Activated naive CD8-positive, alpha-beta T cell treated with anti-CD3 and anti-CD28 coated beads, Interleukin-2, amount 50 U/mL, for 16 hours (primary cell): ENCODE data around the gene TBX1.

ENCODE experiments used
- DNase-seq: peaks from one replicate; pipeline ENCODE4 v3.0.0-alpha.2; 2020; ENCODE audit warnings: low read depth, low spot score

TBX1 gene

GRCh38 chr22:19799322-19800190 is 39.0 kb downstream of the TBX1 start:
- no peak for DNase-seq

DNA sequence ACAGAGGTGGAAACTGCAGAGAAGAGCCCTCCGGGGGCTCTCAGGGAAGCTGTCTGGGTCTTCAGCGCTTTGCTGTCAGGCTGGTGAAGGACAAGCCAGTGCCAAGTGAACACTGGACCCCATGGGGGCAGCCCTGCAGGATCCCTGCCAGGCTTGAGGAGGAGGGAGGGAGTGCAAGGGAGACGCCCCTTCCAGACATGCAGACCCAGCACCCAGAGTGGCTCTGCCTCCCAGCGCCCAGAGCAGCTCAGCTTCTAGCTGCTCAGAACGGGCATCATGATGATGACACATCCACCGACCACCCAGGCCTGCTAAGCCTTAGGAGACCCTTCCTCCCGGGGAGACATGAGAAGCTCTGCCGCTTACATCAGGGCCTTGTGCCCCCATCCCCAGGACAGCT is 39.7 kb downstream of the TBX1 start:
- no peak for DNase-seq

GRCh38 chr22:19800761-19801244 is 40.2 kb downstream of the TBX1 start:
- DNase-seq: no peak

GRCh38 chr22:19801340-19802000 is 40.9 kb downstream of the TBX1 start:
- no peak for DNase-seq

DNA sequence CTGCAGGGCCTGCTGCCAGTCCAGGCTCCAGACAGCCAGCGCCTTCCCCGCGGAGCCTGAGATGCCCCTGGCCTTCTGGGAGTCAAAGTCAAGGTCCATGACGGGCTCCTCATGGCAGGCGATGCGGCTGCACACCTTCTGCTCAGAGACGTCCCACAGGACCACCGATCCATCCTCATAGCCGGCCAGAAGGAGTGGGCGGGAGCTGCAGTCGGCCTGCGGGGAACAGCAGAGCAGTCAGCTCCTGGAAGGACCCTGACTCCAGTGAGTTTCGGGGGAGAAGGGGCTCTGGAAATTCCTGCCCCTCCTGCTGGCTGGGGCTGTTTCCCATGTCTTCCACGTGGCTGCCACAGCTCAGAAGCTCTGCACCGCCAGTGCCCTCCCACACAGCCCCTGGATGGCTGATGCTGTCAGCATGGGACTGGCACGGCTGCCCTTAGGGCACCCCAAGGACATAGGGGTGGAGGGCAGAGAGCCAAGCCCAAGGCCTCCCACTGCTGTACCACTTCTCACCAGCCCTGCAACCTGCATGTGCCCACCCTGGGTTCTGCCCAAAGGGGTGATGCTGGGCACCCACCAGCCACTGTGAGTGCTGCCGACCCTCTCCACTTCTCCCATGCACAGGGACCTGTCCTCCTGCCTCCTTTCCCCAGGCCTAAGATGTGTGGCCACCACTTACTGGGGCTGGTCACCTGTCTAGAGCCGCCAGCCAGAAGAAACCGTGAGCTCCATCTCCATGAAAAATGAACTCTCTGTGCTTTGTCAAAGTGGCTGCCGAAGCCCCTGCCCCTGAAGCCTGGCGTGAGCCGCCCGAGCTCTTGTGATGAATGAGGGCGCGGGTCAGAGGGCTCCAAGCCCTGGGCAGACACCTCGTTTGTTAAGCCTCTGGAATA is 41.7 kb downstream of the TBX1 start:
- no peak for DNase-seq

DNA sequence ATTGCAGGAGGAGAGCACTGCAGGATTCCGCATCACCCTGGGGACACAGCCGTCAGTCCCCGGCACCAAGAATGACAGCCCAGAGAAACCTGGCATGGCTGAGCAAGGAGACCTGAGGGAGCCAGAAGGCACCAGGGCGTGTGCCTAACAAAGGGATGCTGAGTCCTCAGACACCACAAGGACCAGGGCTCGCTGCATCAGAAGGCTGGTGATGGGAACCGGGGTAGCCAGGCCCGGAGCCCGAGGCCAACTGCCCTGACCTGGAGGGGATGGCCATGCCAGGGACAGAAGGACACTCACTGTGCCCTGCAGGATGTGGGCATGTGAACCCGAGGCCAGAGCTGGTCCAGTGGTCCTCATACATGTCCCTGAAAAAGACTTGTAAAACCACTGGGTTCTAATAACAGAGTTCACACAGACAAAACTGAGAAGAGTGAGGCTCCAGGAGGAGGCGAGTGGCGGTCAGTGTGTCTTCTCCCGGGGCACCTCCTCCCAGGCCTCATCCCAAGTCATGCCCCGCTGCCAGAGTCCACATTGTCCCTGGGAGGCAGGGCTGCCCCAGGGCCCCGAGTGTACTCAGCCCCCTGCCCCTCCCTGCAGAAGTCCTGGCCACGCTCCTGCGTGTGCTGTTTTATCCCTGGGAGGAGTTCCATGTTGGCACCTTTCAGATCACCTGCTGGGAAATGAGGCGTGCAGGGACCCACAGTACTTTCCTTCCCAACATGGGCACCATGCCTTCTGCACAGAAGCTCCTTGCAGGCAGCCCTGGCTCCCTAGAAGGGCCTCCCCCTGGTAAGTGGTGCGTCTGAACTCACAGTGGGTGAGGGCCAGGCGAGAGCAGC is 42.5 kb downstream of the TBX1 start:
- DNase-seq: no peak

DNA sequence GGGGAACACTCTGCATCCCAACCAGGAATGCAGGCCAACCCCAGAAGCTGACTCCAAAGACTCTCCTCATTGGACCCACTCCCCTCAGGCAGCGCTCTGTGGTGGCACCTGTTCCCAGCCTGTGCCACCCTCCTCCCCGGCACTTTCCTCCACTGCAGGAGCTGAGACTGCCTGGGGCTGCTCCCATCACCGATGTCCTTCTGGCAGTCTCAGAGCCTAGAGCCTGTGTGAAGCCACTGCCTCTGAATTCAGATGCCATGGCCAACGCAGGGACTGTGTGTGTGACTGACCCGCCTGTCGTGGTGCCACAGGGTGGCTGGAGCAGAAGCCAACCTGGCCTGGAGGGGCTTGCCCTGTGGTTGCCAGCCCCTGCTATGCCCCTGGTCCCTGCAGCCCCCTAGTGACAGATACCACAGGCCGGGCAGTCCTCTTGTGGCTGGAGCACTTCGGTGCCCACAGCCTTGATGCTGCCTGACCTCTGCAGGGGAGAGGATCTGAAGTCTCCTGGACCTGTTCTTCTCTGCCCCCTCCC is 43.2 kb downstream of the TBX1 start:
- no peak for DNase-seq

- DNase-seq: no peak
Measured at GRCh38 chr22:19805821-19806212, 45.2 kb downstream of the TBX1 start.

- no peak for DNase-seq
Measured at GRCh38 chr22:19806213-19807160, 45.9 kb downstream of the TBX1 start.

DNA sequence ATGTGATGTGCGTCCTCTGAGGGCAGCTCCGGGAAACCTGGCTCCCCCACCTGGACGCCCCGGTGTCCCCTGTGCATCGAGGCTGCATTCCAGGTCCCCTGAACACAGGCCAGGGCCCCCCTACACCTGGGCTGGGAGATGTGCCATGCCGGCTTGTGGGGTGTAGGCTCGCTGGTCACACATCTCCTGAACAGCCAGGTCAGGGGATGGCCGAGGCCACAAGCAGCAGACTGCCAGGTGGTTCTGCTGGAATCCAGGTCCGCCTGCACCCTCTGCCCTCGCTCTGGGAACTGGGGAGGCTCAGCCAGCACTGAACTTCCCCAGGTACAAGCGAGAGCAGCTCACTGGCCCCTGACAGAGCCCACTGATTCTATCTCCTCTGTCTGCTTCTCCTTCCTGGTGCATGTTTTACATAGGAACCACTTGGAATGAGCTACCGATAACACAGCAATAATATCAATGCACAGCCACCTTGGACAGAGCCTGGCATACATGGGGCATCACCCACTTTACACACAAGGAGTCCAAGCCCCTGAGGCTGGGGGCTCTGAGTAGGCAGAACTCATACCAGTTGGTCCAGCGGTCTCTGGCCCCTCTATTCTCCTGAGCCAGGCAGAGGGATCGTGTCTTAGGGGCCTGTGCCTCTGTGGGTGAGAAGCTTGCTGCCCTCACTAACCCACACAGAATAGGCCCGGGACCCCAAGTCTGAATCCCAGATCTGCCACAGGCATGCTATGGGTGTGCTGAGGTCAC is 46.8 kb downstream of the TBX1 start:
- no peak for DNase-seq

- no peak for DNase-seq
Measured at GRCh38 chr22:19807914-19808872, 47.6 kb downstream of the TBX1 start.

DNA sequence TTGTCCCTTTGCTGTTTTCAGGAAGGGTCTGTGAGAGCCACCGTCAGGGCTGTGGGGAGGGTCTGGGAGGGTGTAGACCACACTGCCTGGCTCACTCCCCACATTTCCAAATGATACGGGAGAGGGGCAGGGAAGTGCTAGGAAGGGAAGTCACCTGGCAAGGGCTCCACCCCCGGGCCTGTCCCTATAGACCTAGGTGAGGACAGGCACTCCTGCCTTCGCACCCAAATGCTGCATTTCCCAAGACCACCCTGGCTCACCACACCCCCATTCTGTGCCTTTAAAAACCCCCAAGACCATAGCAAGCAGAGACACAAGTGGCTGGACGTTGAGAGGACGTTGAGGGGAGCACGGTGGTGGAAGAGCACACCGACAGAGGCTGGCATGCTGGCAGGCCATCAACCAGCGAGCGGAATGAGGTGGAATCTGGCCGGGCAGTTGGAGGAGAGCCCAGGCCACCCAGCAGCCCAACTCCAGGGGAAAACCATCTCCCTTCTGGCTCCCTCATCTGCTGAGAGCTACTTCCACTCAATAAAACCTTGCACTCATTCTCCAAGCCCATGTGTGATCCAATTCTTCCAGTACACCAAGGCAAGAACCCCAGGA is 48.4 kb downstream of the TBX1 start:
- no peak for DNase-seq

- no peak for DNase-seq
Measured at GRCh38 chr22:19809741-19810140, 49.2 kb downstream of the TBX1 start.

- DNase-seq: no peak
Measured at GRCh38 chr22:19810381-19811201, 50.0 kb downstream of the TBX1 start.

DNA sequence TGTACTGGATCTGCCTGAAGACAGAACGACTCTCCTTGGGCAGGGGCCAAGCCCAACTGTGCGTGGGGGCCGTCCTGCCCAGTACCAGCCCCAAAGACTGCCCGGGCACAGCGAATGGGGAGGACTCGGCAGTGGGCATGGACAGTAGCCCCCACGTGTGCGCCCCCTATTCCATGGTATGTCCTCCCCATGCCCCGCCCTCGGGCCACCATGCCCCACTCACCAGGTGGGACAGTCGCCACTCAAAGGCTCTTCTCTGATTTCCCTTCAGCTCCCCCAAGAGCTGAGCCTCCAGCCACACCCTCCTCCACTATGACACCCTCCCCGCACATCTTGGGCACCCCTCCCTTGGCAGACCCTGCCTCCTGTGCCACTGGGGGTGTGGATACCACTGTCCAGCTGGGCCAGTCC is 50.6 kb downstream of the TBX1 start:
- no peak for DNase-seq
